ENCODE data around the gene ASPSCR1.

GRCh38 chr17:82046903-82047302 is 69.5 kb downstream of the ASPSCR1 start:
- TF ChIP-seq TEAD4 (IDR thresholded peaks at IDR 0.05; ENCODE audit: low read depth, low read length) (no peak), POLR2AphosphoS5 (IDR thresholded peaks at IDR 0.05; ENCODE audit: low read depth, low read length) (no peak), HDAC2 (IDR thresholded peaks at IDR 0.05; ENCODE audit: borderline replicate concordance in 1 of 2, low read depth in 2 of 2, low read length in 2 of 2) (no peak), CTCF (IDR thresholded peaks at IDR 0.05; ENCODE audit: control extremely low read depth in 1 of 3, insufficient read depth in 1 of 3, low read depth in 1 of 3, low read length in 3 of 3) (no peak), TAF1 (IDR thresholded peaks at IDR 0.05; ENCODE audit: low read depth, low read length) (no peak), POLR2A (IDR thresholded peaks at IDR 0.05; ENCODE audit: control extremely low read depth in 1 of 2, low read depth in 2 of 2, low read length in 2 of 2) (no peak), ATF3 (IDR thresholded peaks at IDR 0.05; ENCODE audit: insufficient read depth, low read depth, low read length) (no peak), ATF2 (IDR thresholded peaks at IDR 0.05; ENCODE audit: low read length) (no peak)
